ENCODE measurements around the gene OR4C12. TPM values are rescaled to one million over a fixed set of nuclear protein-coding genes. Genes with fewer than 3 reads are reported as not detected.
A peak's percentile ranks its signal among the peaks of the same experiment; 100 is the strongest.
"Not testable (repeated sequence)": the region's sequence is repeated elsewhere in the genome, so short reads cannot be mapped to it uniquely, and the experiment has no call there.

The OR4C12 gene
- total RNA-seq, 1 experiment from 2014 or later: not detected

DNA sequence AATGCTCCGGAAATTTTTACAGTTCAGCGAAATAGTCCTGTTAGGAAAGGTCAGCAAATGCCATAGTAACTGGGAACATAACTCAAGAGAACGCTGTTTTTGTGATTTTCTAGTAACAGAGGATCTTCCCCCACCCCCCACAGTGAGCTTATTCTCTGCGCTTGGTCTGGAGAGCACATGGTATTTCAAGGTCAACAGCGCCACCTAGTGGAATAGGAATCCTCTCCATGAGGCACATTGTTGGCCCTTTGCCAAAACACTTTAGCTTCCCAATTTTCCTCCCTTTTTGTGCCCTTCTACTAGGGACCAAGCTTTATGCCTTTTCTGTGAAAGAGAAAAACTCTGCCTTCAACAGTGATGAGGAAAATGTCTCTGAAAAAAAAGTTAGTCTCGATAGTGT lies 13.2 kb upstream of the OR4C12 start:
- H2BK120ac ChIP-seq (ENCODE audit: low read depth, low read length, poor library complexity, severe bottlenecking): no peak overlapping the region
- no peaks in the 10 kb centered on the region for H3K4me1 ChIP-seq (ENCODE audit: insufficient read depth, low read length)
- Mint-ChIP-seq H3K4me1 (no peaks in the 10 kb centered on the region), H3K4me3 (no peak overlapping the region), H3K9me3 (peaks cover 90% of the 10 kb centered on the region in 2 experiments), H3K36me3 (ENCODE audit: insufficient read depth in 1 of 3, low read depth in 3 of 3) (peaks cover 5 to 22% (median 6%) of the 10 kb centered on the region in 3 experiments; a peak in 4 of 7 replicates), H3K27me3 (ENCODE audit: low read depth) (no peaks in the 10 kb centered on the region), H3K27ac (no peak overlapping the region)
- H3K9me3 ChIP-seq (ENCODE audit: control insufficient read depth, low read depth, low read length): peaks cover 64% of the 10 kb centered on the region
- H2AFZ ChIP-seq (ENCODE audit: low read length): no peak overlapping the region
- no peaks in the 10 kb centered on the region for H4K20me1 ChIP-seq (ENCODE audit: control insufficient read depth, insufficient read depth, insufficient read length)
- H2BK5ac ChIP-seq (ENCODE audit: insufficient read length, low read length): no peak overlapping the region
- H3K14ac ChIP-seq (ENCODE audit: insufficient read depth, low read length): no peak overlapping the region
- H3K9ac ChIP-seq (ENCODE audit: extremely low read depth, insufficient read length, low read length): no peak overlapping the region
- no peak overlapping the region for H4K91ac ChIP-seq (ENCODE audit: insufficient read length, low read depth, low read length)
- no peak overlapping the region for H2BK15ac ChIP-seq (ENCODE audit: low read depth, low read length)
- no peak overlapping the region for H4K8ac ChIP-seq (replicated peaks; ENCODE audit: insufficient read length, low read depth, low read length)
- H3K79me1 ChIP-seq (ENCODE audit: insufficient read depth, low read depth, low read length, poor library complexity, severe bottlenecking): no peaks in the 10 kb centered on the region
- no peak overlapping the region for H3K4me2 ChIP-seq (ENCODE audit: insufficient read depth, insufficient read length, low read length)
- no peaks in the 10 kb centered on the region for H3K27me3 ChIP-seq (ENCODE audit: insufficient read depth, low read length)
- no peak overlapping the region for H2AK5ac ChIP-seq (ENCODE audit: insufficient read length, low read length)
- no peak overlapping the region for H4K5ac ChIP-seq (ENCODE audit: insufficient read length, low read depth, low read length)
- no CpG with 5 or more reads among the region's 6 CpGs for WGBS (ENCODE audit: extremely low coverage, insufficient read length, low lambda C conversion rate)
- H3K4ac ChIP-seq (ENCODE audit: low read depth, low read length): no peak overlapping the region
- H3K56ac ChIP-seq (ENCODE audit: insufficient read length, low read depth, low read length): no peak overlapping the region
- no peaks in the 10 kb centered on the region for H3K23me2 ChIP-seq (ENCODE audit: insufficient read length, low read depth, low read length, poor library complexity, severe bottlenecking)
- no peak overlapping the region for H3K23ac ChIP-seq (ENCODE audit: insufficient read length, low read depth, low read length)
- no peak overlapping the region for H3K18ac ChIP-seq (ENCODE audit: insufficient read length, low read depth, low read length)
- no peak overlapping the region for H3K27ac ChIP-seq (ENCODE audit: insufficient read length, low read depth, low read length)
- TF ChIP-seq, protein P1, sequence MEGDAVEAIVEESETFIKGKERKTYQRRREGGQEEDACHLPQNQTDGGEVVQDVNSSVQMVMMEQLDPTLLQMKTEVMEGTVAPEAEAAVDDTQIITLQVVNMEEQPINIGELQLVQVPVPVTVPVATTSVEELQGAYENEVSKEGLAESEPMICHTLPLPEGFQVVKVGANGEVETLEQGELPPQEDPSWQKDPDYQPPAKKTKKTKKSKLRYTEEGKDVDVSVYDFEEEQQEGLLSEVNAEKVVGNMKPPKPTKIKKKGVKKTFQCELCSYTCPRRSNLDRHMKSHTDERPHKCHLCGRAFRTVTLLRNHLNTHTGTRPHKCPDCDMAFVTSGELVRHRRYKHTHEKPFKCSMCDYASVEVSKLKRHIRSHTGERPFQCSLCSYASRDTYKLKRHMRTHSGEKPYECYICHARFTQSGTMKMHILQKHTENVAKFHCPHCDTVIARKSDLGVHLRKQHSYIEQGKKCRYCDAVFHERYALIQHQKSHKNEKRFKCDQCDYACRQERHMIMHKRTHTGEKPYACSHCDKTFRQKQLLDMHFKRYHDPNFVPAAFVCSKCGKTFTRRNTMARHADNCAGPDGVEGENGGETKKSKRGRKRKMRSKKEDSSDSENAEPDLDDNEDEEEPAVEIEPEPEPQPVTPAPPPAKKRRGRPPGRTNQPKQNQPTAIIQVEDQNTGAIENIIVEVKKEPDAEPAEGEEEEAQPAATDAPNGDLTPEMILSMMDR (conservative IDR thresholded peaks at IDR 0.05): peak; percentile 54; the same call in 2 of the 3 replicates
- no peak overlapping the region for H3T11ph ChIP-seq (ENCODE audit: low read length)
- H3K79me2 ChIP-seq (ENCODE audit: insufficient read depth, low read length): no peaks in the 10 kb centered on the region
- DNase-seq: peak; percentile 25
- H2BK20ac ChIP-seq (ENCODE audit: low read depth, low read length, poor library complexity, severe bottlenecking): no peak overlapping the region
- no peak overlapping the region for H2BK12ac ChIP-seq (ENCODE audit: insufficient read length, low read depth, low read length)

DNA sequence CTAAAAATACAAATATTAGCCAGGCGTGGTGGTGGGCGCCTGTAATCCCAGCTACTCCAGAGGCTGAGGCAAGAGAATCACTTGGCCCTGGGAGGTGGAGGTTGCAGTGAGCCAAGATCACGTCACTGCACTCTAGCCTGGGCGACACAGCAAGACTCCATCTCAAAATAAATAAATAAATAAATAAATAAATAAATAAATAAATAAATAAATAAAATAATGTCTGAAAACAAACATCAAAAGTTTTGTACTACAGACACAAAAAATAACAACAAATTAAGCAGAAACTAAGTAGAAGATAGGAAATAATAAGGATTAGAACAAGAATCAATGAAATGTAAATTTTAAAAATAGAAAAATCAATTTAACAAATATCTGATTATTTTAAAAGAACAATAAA lies 8.9 kb downstream of the OR4C12 start:
- H2BK12ac ChIP-seq (ENCODE audit: insufficient read length, low read depth, low read length); H3K23me2 ChIP-seq (ENCODE audit: insufficient read length, low read depth, low read length, poor library complexity, severe bottlenecking); H3K56ac ChIP-seq (ENCODE audit: insufficient read length, low read depth, low read length); H3K27me3 ChIP-seq (ENCODE audit: insufficient read depth, low read length); H3K79me1 ChIP-seq (ENCODE audit: insufficient read depth, low read depth, low read length, poor library complexity, severe bottlenecking); H3K4me1 ChIP-seq (ENCODE audit: insufficient read depth, low read length); H3K4me1 Mint-ChIP-seq; H4K5ac ChIP-seq (ENCODE audit: insufficient read length, low read depth, low read length); H2BK120ac ChIP-seq (ENCODE audit: low read depth, low read length, poor library complexity, severe bottlenecking); H3K27me3 Mint-ChIP-seq (ENCODE audit: low read depth); H3K4me3 Mint-ChIP-seq; H4K91ac ChIP-seq (ENCODE audit: insufficient read length, low read depth, low read length); H2BK20ac ChIP-seq (ENCODE audit: low read depth, low read length, poor library complexity, severe bottlenecking); DNase-seq; H3K14ac ChIP-seq (ENCODE audit: insufficient read depth, low read length); H3K27ac ChIP-seq (ENCODE audit: insufficient read length, low read depth, low read length); H3K23ac ChIP-seq (ENCODE audit: insufficient read length, low read depth, low read length); H2BK15ac ChIP-seq (ENCODE audit: low read depth, low read length); H3K79me2 ChIP-seq (ENCODE audit: insufficient read depth, low read length); H2AFZ ChIP-seq (ENCODE audit: low read length); H3T11ph ChIP-seq (ENCODE audit: low read length); H4K8ac ChIP-seq (replicated peaks; ENCODE audit: insufficient read length, low read depth, low read length); H2BK5ac ChIP-seq (ENCODE audit: insufficient read length, low read length); H4K20me1 ChIP-seq (ENCODE audit: control insufficient read depth, insufficient read depth, insufficient read length); H3K4ac ChIP-seq (ENCODE audit: low read depth, low read length); H2AK5ac ChIP-seq (ENCODE audit: insufficient read length, low read length); H3K18ac ChIP-seq (ENCODE audit: insufficient read length, low read depth, low read length); H3K4me2 ChIP-seq (ENCODE audit: insufficient read depth, insufficient read length, low read length); H3K27ac Mint-ChIP-seq; H3K9ac ChIP-seq (ENCODE audit: extremely low read depth, insufficient read length, low read length): not testable (repeated sequence)
- H3K9me3 ChIP-seq (ENCODE audit: control insufficient read depth, low read depth, low read length): peaks cover 40% of the 10 kb centered on the region
- no CpG with 5 or more reads among the region's 4 CpGs for WGBS (ENCODE audit: extremely low coverage, insufficient read length, low lambda C conversion rate)
- H3K9me3 Mint-ChIP-seq: peaks cover 71 to 79% of the 10 kb centered on the region in 2 experiments
- peaks cover 0 to 17% (median 3%) of the 10 kb centered on the region in 3 experiments; a peak in 3 of 7 replicates for H3K36me3 Mint-ChIP-seq (ENCODE audit: insufficient read depth in 1 of 3, low read depth in 3 of 3)

Measured in H9 (cell line).